HepG2 (cell line): ENCODE results near the gene TCF20.

Experiments used
- AFF4 ChIP-seq: sonication (generic); formaldehyde crosslinking; IDR thresholded peaks from 2 replicates; pipeline ENCODE4 v1.4.0; 2020; ENCODE audit warnings: missing genetic modification reagents
- CENPT ChIP-seq: sonication (generic); formaldehyde crosslinking; IDR thresholded peaks from 2 replicates; pipeline ENCODE4 v1.8.0; 2022; ENCODE audit warnings: low read depth, mild to moderate bottlenecking, moderate library complexity, missing genetic modification reagents
- CTCF ChIP-seq: sonication (generic); formaldehyde crosslinking; IDR thresholded peaks from 2 replicates; pipeline ENCODE4 v1.5.0; 2020; ENCODE audit warnings: mild to moderate bottlenecking, missing genetic modification reagents, moderate library complexity
- E2F5 ChIP-seq: sonication (generic); formaldehyde crosslinking; conservative IDR thresholded peaks from 2 replicates; pipeline ENCODE4 v1.4.0; 2020; ENCODE audit warnings: missing genetic modification reagents
- ERF ChIP-seq: IDR thresholded peaks from 2 replicates; pipeline ENCODE4 v1.6.1; 2018; ENCODE audit warnings: missing biosample characterization, missing genetic modification reagents
- HNF1A ChIP-seq, 2 experiments: sonication (generic) in 1 of 2; formaldehyde crosslinking in 1 of 2; IDR thresholded peaks; 2 replicates each; pipeline versions ENCODE4 v1.4.0 to v1.6.1; 2016 to 2020; ENCODE audit warnings: borderline replicate concordance in 1 of 2, low read depth in 1 of 2, mild to moderate bottlenecking in 1 of 2, missing genetic modification reagents in 1 of 2
- SMAD9 ChIP-seq: sonication (generic); formaldehyde crosslinking; IDR thresholded peaks from 2 replicates; pipeline ENCODE4 v1.5.1; 2020; ENCODE audit warnings: mild to moderate bottlenecking, missing genetic modification reagents
- ZNF138 ChIP-seq: sonication (generic); formaldehyde crosslinking; IDR thresholded peaks from 2 replicates; pipeline ENCODE4 v1.5.0; 2020; ENCODE audit warnings: mild to moderate bottlenecking, low read depth, missing genetic modification reagents

GRCh38 chr22:42279425-42280020, 9.1 kb upstream of the TCF20 start:
- TF ChIP-seq ZNF138 (CRISPR knock-in tag) (no peak), CENPT (CRISPR knock-in tag) (no peak), CTCF (CRISPR knock-in tag) (no peak), ERF (CRISPR knock-in tag) (no peak), HNF1A (IDR thresholded peaks at IDR 0.05; ENCODE audit: low read depth) (no peak), HNF1A (CRISPR knock-in tag; IDR thresholded peaks at IDR 0.05; ENCODE audit: borderline replicate concordance) (no peak), AFF4 (CRISPR knock-in tag) (no peak), E2F5 (CRISPR knock-in tag) (no peak), SMAD9 (CRISPR knock-in tag) (no peak)
